K562 (cell line): ENCODE measurements around the gene MPZL1. TPM values are rescaled to one million over a fixed set of nuclear protein-coding genes. Genes with fewer than 3 reads are reported as not detected.

ENCODE experiments used
- DACH1 ChIP-seq: fragments of 450-650 bp; IDR thresholded peaks from 2 replicates; pipeline ENCODE4 v1.6.1; 2018; ENCODE audit not compliant: partially characterized antibody
- ERF ChIP-seq: fragments of 450-650 bp; formaldehyde crosslinking; IDR thresholded peaks from 2 replicates; pipeline ENCODE4 v1.4.0; 2020; ENCODE audit warnings: mild to moderate bottlenecking, mixed read lengths
- HIVEP1 ChIP-seq: fragments of 250-450 bp; sonication (Bioruptor Pico); IDR thresholded peaks from 2 replicates; pipeline ENCODE4 v1.4.0; 2020; ENCODE audit warnings: mild to moderate bottlenecking
- MEF2D ChIP-seq: conservative IDR thresholded peaks from 2 replicates; pipeline ENCODE4 v1.6.1; 2016; ENCODE audit warnings: low read depth, missing genetic modification characterization, missing compliant biosample characterization
- POLR2H ChIP-seq: IDR thresholded peaks from 2 replicates; pipeline ENCODE4 v1.6.1; 2016; ENCODE audit warnings: missing genetic modification characterization, low read depth, mild to moderate bottlenecking, control low read depth, missing compliant biosample characterization, moderate library complexity
- polyA plus RNA-seq, 8 experiments: library from polyadenylated mRNA; depleted of rRNA in 4 of 8; stranded (reverse) in 5 of 8; unstranded in 3 of 8; fragments of >200 nt; fragmentation: Nextera tagmentation in 2 of 8; fragmentation: Illumina TruSeq in 1 of 8; extraction: Ambion mirVana in 2 of 8; extraction: Trizol in 1 of 8; gene quantifications; 2 replicates each; pipeline versions ENCODE4 v1.2.1 to v1.2.3, GENCODE V29; 2011 to 2014; ENCODE audit warnings: inconsistent platforms in 1 of 8, missing spikeins in 1 of 8
- total RNA-seq, 7 experiments: library from RNA; depleted of rRNA in 6 of 7; stranded (reverse); fragments of >200 nt in 6 of 7; fragmentation: Illumina TruSeq in 2 of 7; extraction: Trizol in 2 of 7; gene quantifications; 2 replicates each; pipeline versions ENCODE4 v1.2.1 to v1.2.3, GENCODE V29; 2011 to 2021; ENCODE audit warnings: low replicate concordance in 1 of 7
- TF ChIP-seq, protein P1 (sequence below): sonication (generic); formaldehyde crosslinking; IDR thresholded peaks from 2 replicates; pipeline ENCODE4 v1.8.1; 2023; ENCODE audit warnings: mild to moderate bottlenecking, missing genetic modification reagents
- TF ChIP-seq, protein P2 (sequence below): sonication (generic); formaldehyde crosslinking; IDR thresholded peaks from 2 replicates; pipeline ENCODE4 v1.8.1; 2023; ENCODE audit warnings: missing genetic modification reagents, mild to moderate bottlenecking, borderline replicate concordance
- TF ChIP-seq, protein P3 (sequence below): fragments of 250-450 bp; sonication (Bioruptor Pico); IDR thresholded peaks from 2 replicates; pipeline ENCODE4 v1.8.0; 2022; ENCODE audit warnings: moderate library complexity, mild to moderate bottlenecking, inconsistent platforms
- TF ChIP-seq, protein P4 (sequence below): fragments of 200-800 bp; sonication (Bioruptor generic); IDR thresholded peaks from 2 replicates; pipeline ENCODE4 v1.6.1; 2016; ENCODE audit warnings: missing genetic modification characterization, missing compliant biosample characterization
- TF ChIP-seq, protein P5 (sequence below): fragments of 200-800 bp; sonication (Bioruptor generic); IDR thresholded peaks from 2 replicates; pipeline ENCODE4 v1.6.1; 2017; ENCODE audit warnings: missing genetic modification characterization, missing compliant biosample characterization
- TF ChIP-seq, protein P6 (sequence below): fragments of 450-650 bp; IDR thresholded peaks from 2 replicates; pipeline ENCODE4 v1.7.0; 2016; ENCODE audit warnings: borderline replicate concordance

Gene MPZL1
- total and polyA plus RNA-seq, 9 of the 15 experiments (the other 6 are each of a cell fraction or from before 2014, with no cell fraction given): 14.5 to 153 (median 66.5) TPM

DNA sequence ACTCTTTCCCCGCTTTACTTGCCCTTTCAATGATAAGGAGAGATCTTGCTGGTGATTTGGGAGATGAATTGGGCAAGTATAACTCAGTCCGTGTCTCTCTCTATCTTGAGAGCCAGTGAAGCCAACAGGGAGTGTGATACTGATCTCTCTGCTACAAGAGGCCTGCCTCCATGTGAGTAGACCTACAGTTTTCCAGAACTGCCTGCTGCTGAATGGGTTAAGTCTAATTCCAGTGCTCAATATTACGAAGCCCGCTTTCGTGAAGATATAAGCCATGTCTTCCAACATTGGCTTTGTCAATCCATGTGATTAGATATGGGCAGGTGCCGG, 99.5 kb downstream of the MPZL1 start (continued):
- TF ChIP-seq, protein P1, sequence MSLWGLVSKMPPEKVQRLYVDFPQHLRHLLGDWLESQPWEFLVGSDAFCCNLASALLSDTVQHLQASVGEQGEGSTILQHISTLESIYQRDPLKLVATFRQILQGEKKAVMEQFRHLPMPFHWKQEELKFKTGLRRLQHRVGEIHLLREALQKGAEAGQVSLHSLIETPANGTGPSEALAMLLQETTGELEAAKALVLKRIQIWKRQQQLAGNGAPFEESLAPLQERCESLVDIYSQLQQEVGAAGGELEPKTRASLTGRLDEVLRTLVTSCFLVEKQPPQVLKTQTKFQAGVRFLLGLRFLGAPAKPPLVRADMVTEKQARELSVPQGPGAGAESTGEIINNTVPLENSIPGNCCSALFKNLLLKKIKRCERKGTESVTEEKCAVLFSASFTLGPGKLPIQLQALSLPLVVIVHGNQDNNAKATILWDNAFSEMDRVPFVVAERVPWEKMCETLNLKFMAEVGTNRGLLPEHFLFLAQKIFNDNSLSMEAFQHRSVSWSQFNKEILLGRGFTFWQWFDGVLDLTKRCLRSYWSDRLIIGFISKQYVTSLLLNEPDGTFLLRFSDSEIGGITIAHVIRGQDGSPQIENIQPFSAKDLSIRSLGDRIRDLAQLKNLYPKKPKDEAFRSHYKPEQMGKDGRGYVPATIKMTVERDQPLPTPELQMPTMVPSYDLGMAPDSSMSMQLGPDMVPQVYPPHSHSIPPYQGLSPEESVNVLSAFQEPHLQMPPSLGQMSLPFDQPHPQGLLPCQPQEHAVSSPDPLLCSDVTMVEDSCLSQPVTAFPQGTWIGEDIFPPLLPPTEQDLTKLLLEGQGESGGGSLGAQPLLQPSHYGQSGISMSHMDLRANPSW (CRISPR knock-in tag): no peak
- no peak for TF ChIP-seq HIVEP1 (CRISPR knock-in tag)
- TF ChIP-seq, protein P2, sequence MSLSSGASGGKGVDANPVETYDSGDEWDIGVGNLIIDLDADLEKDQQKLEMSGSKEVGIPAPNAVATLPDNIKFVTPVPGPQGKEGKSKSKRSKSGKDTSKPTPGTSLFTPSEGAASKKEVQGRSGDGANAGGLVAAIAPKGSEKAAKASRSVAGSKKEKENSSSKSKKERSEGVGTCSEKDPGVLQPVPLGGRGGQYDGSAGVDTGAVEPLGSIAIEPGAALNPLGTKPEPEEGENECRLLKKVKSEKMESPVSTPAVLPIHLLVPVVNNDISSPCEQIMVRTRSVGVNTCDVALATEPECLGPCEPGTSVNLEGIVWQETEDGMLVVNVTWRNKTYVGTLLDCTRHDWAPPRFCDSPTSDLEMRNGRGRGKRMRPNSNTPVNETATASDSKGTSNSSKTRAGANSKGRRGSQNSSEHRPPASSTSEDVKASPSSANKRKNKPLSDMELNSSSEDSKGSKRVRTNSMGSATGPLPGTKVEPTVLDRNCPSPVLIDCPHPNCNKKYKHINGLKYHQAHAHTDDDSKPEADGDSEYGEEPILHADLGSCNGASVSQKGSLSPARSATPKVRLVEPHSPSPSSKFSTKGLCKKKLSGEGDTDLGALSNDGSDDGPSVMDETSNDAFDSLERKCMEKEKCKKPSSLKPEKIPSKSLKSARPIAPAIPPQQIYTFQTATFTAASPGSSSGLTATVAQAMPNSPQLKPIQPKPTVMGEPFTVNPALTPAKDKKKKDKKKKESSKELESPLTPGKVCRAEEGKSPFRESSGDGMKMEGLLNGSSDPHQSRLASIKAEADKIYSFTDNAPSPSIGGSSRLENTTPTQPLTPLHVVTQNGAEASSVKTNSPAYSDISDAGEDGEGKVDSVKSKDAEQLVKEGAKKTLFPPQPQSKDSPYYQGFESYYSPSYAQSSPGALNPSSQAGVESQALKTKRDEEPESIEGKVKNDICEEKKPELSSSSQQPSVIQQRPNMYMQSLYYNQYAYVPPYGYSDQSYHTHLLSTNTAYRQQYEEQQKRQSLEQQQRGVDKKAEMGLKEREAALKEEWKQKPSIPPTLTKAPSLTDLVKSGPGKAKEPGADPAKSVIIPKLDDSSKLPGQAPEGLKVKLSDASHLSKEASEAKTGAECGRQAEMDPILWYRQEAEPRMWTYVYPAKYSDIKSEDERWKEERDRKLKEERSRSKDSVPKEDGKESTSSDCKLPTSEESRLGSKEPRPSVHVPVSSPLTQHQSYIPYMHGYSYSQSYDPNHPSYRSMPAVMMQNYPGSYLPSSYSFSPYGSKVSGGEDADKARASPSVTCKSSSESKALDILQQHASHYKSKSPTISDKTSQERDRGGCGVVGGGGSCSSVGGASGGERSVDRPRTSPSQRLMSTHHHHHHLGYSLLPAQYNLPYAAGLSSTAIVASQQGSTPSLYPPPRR (CRISPR knock-in tag): no peak
- TF ChIP-seq, protein P3, sequence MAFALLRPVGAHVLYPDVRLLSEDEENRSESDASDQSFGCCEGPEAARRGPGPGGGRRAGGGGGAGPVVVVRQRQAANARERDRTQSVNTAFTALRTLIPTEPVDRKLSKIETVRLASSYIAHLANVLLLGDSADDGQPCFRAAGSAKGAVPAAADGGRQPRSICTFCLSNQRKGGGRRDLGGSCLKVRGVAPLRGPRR (CRISPR knock-in tag): no peak
- TF ChIP-seq ERF: no peak
- TF ChIP-seq, protein P4, sequence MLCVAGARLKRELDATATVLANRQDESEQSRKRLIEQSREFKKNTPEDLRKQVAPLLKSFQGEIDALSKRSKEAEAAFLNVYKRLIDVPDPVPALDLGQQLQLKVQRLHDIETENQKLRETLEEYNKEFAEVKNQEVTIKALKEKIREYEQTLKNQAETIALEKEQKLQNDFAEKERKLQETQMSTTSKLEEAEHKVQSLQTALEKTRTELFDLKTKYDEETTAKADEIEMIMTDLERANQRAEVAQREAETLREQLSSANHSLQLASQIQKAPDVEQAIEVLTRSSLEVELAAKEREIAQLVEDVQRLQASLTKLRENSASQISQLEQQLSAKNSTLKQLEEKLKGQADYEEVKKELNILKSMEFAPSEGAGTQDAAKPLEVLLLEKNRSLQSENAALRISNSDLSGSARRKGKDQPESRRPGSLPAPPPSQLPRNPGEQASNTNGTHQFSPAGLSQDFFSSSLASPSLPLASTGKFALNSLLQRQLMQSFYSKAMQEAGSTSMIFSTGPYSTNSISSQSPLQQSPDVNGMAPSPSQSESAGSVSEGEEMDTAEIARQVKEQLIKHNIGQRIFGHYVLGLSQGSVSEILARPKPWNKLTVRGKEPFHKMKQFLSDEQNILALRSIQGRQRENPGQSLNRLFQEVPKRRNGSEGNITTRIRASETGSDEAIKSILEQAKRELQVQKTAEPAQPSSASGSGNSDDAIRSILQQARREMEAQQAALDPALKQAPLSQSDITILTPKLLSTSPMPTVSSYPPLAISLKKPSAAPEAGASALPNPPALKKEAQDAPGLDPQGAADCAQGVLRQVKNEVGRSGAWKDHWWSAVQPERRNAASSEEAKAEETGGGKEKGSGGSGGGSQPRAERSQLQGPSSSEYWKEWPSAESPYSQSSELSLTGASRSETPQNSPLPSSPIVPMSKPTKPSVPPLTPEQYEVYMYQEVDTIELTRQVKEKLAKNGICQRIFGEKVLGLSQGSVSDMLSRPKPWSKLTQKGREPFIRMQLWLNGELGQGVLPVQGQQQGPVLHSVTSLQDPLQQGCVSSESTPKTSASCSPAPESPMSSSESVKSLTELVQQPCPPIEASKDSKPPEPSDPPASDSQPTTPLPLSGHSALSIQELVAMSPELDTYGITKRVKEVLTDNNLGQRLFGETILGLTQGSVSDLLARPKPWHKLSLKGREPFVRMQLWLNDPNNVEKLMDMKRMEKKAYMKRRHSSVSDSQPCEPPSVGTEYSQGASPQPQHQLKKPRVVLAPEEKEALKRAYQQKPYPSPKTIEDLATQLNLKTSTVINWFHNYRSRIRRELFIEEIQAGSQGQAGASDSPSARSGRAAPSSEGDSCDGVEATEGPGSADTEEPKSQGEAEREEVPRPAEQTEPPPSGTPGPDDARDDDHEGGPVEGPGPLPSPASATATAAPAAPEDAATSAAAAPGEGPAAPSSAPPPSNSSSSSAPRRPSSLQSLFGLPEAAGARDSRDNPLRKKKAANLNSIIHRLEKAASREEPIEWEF (CRISPR knock-in tag): peak; percentile 72; the same call in 1 of the 2 replicates
- TF ChIP-seq DACH1: no peak
- TF ChIP-seq, protein P5, sequence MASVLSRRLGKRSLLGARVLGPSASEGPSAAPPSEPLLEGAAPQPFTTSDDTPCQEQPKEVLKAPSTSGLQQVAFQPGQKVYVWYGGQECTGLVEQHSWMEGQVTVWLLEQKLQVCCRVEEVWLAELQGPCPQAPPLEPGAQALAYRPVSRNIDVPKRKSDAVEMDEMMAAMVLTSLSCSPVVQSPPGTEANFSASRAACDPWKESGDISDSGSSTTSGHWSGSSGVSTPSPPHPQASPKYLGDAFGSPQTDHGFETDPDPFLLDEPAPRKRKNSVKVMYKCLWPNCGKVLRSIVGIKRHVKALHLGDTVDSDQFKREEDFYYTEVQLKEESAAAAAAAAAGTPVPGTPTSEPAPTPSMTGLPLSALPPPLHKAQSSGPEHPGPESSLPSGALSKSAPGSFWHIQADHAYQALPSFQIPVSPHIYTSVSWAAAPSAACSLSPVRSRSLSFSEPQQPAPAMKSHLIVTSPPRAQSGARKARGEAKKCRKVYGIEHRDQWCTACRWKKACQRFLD: no peak
- no peak for TF ChIP-seq MEF2D (tag)
- TF ChIP-seq, protein P6, sequence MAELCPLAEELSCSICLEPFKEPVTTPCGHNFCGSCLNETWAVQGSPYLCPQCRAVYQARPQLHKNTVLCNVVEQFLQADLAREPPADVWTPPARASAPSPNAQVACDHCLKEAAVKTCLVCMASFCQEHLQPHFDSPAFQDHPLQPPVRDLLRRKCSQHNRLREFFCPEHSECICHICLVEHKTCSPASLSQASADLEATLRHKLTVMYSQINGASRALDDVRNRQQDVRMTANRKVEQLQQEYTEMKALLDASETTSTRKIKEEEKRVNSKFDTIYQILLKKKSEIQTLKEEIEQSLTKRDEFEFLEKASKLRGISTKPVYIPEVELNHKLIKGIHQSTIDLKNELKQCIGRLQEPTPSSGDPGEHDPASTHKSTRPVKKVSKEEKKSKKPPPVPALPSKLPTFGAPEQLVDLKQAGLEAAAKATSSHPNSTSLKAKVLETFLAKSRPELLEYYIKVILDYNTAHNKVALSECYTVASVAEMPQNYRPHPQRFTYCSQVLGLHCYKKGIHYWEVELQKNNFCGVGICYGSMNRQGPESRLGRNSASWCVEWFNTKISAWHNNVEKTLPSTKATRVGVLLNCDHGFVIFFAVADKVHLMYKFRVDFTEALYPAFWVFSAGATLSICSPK: no peak
- TF ChIP-seq POLR2H (tag): no peak
